Activated CD4-positive, alpha-beta memory T cell treated with anti-CD3 and anti-CD28 coated beads for 36 hours (primary cell): ENCODE data around the gene PRSS23. TPM values are rescaled to one million over a fixed set of nuclear protein-coding genes. Genes with fewer than 3 reads are reported as not detected.

Experiments
- CTCF ChIA-PET: fragments of 350-600 bp; sonication (Branson Sonifier 250); formaldehyde crosslinking; loops from one replicate; lab custom pipeline; 2021; ENCODE audit warnings: antibody characterized with exemption, inconsistent platforms; lab: Charles Lee
- POLR2A ChIA-PET: fragments of 350-600 bp; sonication (Branson Sonifier 250); formaldehyde crosslinking; loops from one replicate; lab custom pipeline; 2021; ENCODE audit warnings: antibody characterized with exemption; lab: Charles Lee
- DNase-seq: peaks from one replicate; pipeline ENCODE4 v3.0.0-alpha.2; 2020
- H3K27ac Mint-ChIP-seq: one replicate; pipeline ENCODE4 v1.8.0; 2021; ENCODE audit warnings: mixed read lengths
- H3K27me3 Mint-ChIP-seq: one replicate; pipeline ENCODE4 v1.8.0; 2021; ENCODE audit warnings: mixed read lengths
- H3K36me3 Mint-ChIP-seq: one replicate; pipeline ENCODE4 v1.8.0; 2021; ENCODE audit warnings: mixed read lengths
- H3K4me1 Mint-ChIP-seq: one replicate; pipeline ENCODE4 v1.8.0; 2021; ENCODE audit warnings: low read depth, mixed read lengths
- H3K4me3 Mint-ChIP-seq: one replicate; pipeline ENCODE4 v1.8.0; 2021; ENCODE audit warnings: mild to moderate bottlenecking, mixed read lengths
- H3K9me3 Mint-ChIP-seq: one replicate; pipeline ENCODE4 v1.8.0; 2021; ENCODE audit warnings: mixed read lengths
- intact Hi-C: fragments of 100-400 bp; cut with micrococcal nuclease; formaldehyde crosslinking; loops from one replicate; pipeline ENCODE4 v1.15.1; 2023
- total RNA-seq, 2 experiments: library from RNA; stranded (reverse); gene quantifications; one replicate each; pipeline ENCODE4 v1.2.3, GENCODE V29; 2021

Gene PRSS23
- total RNA-seq, 2 experiments from 2014 or later: 1.9 to 2.3 TPM

GRCh38 chr11:86773513-86774252 lies 26.7 kb upstream of the PRSS23 start:
- H3K27me3 Mint-ChIP-seq: peaks cover 10% of the 10 kb centered on the region
- intact Hi-C loops: no loop called here
- no peaks in the 10 kb centered on the region for H3K9me3 Mint-ChIP-seq
- no peaks in the 10 kb centered on the region for H3K36me3 Mint-ChIP-seq
- no peak overlapping the region for H3K4me3 Mint-ChIP-seq
- ChIA-PET CTCF (no interaction called here), POLR2A (no interaction called here)
- H3K27ac Mint-ChIP-seq: no peak overlapping the region
- H3K4me1 Mint-ChIP-seq: no peaks in the 10 kb centered on the region
- DNase-seq: no peak

GRCh38 chr11:86774417-86774816 lies 25.9 kb upstream of the PRSS23 start:
- Mint-ChIP-seq H3K4me1 (no peaks in the 10 kb centered on the region), H3K36me3 (no peaks in the 10 kb centered on the region), H3K27me3 (peaks cover 12% of the 10 kb centered on the region), H3K4me3 (no peak overlapping the region), H3K27ac (no peak overlapping the region), H3K9me3 (no peaks in the 10 kb centered on the region)
- POLR2A ChIA-PET: no interaction called here
- intact Hi-C loops: no loop called here
- DNase-seq: no peak
- CTCF ChIA-PET: no interaction called here

- Mint-ChIP-seq H3K27me3 (peaks cover 13% of the 10 kb centered on the region), H3K9me3 (no peaks in the 10 kb centered on the region), H3K27ac (no peak overlapping the region), H3K4me1 (no peaks in the 10 kb centered on the region), H3K36me3 (no peaks in the 10 kb centered on the region), H3K4me3 (no peak overlapping the region)
- CTCF ChIA-PET: no interaction called here
- DNase-seq: no peak
- POLR2A ChIA-PET: no interaction called here
- intact Hi-C loops: no loop called here
These were observed 25.0 kb upstream of the PRSS23 start for GRCh38 chr11:86775361-86775760.

GRCh38 chr11:86781546-86781945 lies 18.8 kb upstream of the PRSS23 start:
- DNase-seq: no peak
- no peak overlapping the region for H3K4me3 Mint-ChIP-seq
- H3K27ac Mint-ChIP-seq: no peak overlapping the region
- no peaks in the 10 kb centered on the region for H3K4me1 Mint-ChIP-seq
- no peaks in the 10 kb centered on the region for H3K36me3 Mint-ChIP-seq
- intact Hi-C loops: no loop called here
- peaks cover 14% of the 10 kb centered on the region for H3K27me3 Mint-ChIP-seq
- POLR2A ChIA-PET: no interaction called here
- CTCF ChIA-PET: interaction anchor here (0.9 to 1.3 kb wide), 2 partner anchors 11 to 173 kb away, joined by 3 read pairs; no protein-coding TSS in a partner anchor
- H3K9me3 Mint-ChIP-seq: no peaks in the 10 kb centered on the region

- H3K4me1 Mint-ChIP-seq: no peaks in the 10 kb centered on the region
- no peak overlapping the region for H3K27ac Mint-ChIP-seq
- intact Hi-C loops: no loop called here
- H3K4me3 Mint-ChIP-seq: no peak overlapping the region
- H3K27me3 Mint-ChIP-seq: peaks cover 15% of the 10 kb centered on the region
- H3K36me3 Mint-ChIP-seq: no peaks in the 10 kb centered on the region
- H3K9me3 Mint-ChIP-seq: no peaks in the 10 kb centered on the region
- DNase-seq: no peak
- POLR2A ChIA-PET: no interaction called here
- CTCF ChIA-PET: no interaction called here
These were observed 17.6 kb upstream of the PRSS23 start for GRCh38 chr11:86782742-86783141.

- Mint-ChIP-seq H3K27me3 (peaks cover 13% of the 10 kb centered on the region), H3K36me3 (no peaks in the 10 kb centered on the region), H3K27ac (no peak overlapping the region), H3K4me1 (no peaks in the 10 kb centered on the region), H3K4me3 (no peak overlapping the region), H3K9me3 (no peaks in the 10 kb centered on the region)
- no peak for DNase-seq
- ChIA-PET POLR2A (no interaction called here), CTCF (no interaction called here)
- intact Hi-C loops: no loop called here
These were observed 16.7 kb upstream of the PRSS23 start for GRCh38 chr11:86783661-86784060.

- Mint-ChIP-seq H3K27me3 (peaks cover 14% of the 10 kb centered on the region), H3K4me1 (no peaks in the 10 kb centered on the region), H3K9me3 (no peaks in the 10 kb centered on the region), H3K27ac (no peak overlapping the region), H3K4me3 (no peak overlapping the region), H3K36me3 (no peaks in the 10 kb centered on the region)
- DNase-seq: no peak
- ChIA-PET POLR2A (no interaction called here), CTCF (no interaction called here)
- intact Hi-C loops: no loop called here
These were observed 16.1 kb upstream of the PRSS23 start for GRCh38 chr11:86784241-86784681.

GRCh38 chr11:86785576-86785975 lies 14.8 kb upstream of the PRSS23 start:
- H3K27ac Mint-ChIP-seq: no peak overlapping the region
- no peak overlapping the region for H3K4me3 Mint-ChIP-seq
- ChIA-PET CTCF (no interaction called here), POLR2A (no interaction called here)
- no peak for DNase-seq
- peaks cover 15% of the 10 kb centered on the region for H3K27me3 Mint-ChIP-seq
- intact Hi-C loops: no loop called here
- H3K36me3 Mint-ChIP-seq: no peaks in the 10 kb centered on the region
- H3K9me3 Mint-ChIP-seq: no peaks in the 10 kb centered on the region
- no peaks in the 10 kb centered on the region for H3K4me1 Mint-ChIP-seq

- Mint-ChIP-seq H3K9me3 (no peaks in the 10 kb centered on the region), H3K4me1 (no peaks in the 10 kb centered on the region), H3K4me3 (no peak overlapping the region), H3K27ac (no peak overlapping the region), H3K36me3 (no peaks in the 10 kb centered on the region), H3K27me3 (peaks cover 13% of the 10 kb centered on the region)
- POLR2A ChIA-PET: no interaction called here
- intact Hi-C loops: no loop called here
- no peak for DNase-seq
- CTCF ChIA-PET: interaction anchor here (1.1 kb wide), 1 partner anchor 932 kb away, joined by 3 read pairs; the partner anchor contains the start of gene CCDC83
These were observed 13.3 kb upstream of the PRSS23 start for GRCh38 chr11:86787018-86787536.

- no peaks in the 10 kb centered on the region for H3K4me1 Mint-ChIP-seq
- H3K9me3 Mint-ChIP-seq: no peaks in the 10 kb centered on the region
- peaks cover 17% of the 10 kb centered on the region for H3K27me3 Mint-ChIP-seq
- intact Hi-C loops: no loop called here
- H3K27ac Mint-ChIP-seq: no peak overlapping the region
- H3K36me3 Mint-ChIP-seq: no peaks in the 10 kb centered on the region
- no peak overlapping the region for H3K4me3 Mint-ChIP-seq
- POLR2A ChIA-PET: no interaction called here
- CTCF ChIA-PET: no interaction called here
- no peak for DNase-seq
These were observed 12.7 kb upstream of the PRSS23 start for GRCh38 chr11:86787656-86788055.

- Mint-ChIP-seq H3K27me3 (peaks cover 24% of the 10 kb centered on the region), H3K9me3 (no peaks in the 10 kb centered on the region), H3K4me1 (no peaks in the 10 kb centered on the region), H3K27ac (no peak overlapping the region), H3K4me3 (no peak overlapping the region), H3K36me3 (no peaks in the 10 kb centered on the region)
- ChIA-PET POLR2A (no interaction called here), CTCF (no interaction called here)
- DNase-seq: no peak
- intact Hi-C loops: no loop called here
These were observed 10.1 kb upstream of the PRSS23 start for GRCh38 chr11:86790195-86790725.

GRCh38 chr11:86790867-86791849 lies 9.2 kb upstream of the PRSS23 start:
- H3K9me3 Mint-ChIP-seq: no peaks in the 10 kb centered on the region
- intact Hi-C loops: no loop called here
- no peaks in the 10 kb centered on the region for H3K36me3 Mint-ChIP-seq
- no peak overlapping the region for H3K4me3 Mint-ChIP-seq
- POLR2A ChIA-PET: no interaction called here
- CTCF ChIA-PET: interaction anchor here (0.5 to 1.9 kb wide), 2 partner anchors 183 to 184 kb away, joined by 4 to 5 read pairs; no protein-coding TSS in a partner anchor
- H3K4me1 Mint-ChIP-seq: no peaks in the 10 kb centered on the region
- DNase-seq: no peak
- H3K27ac Mint-ChIP-seq: no peak overlapping the region
- peaks cover 28% of the 10 kb centered on the region for H3K27me3 Mint-ChIP-seq
